GM12864 (cell line): Measurements from ENCODE around the gene ZNF148.
"Not testable (repeated sequence)": the region's sequence is repeated elsewhere in the genome, so short reads cannot be mapped to it uniquely, and the experiment has no call there.

Experiments
- DNase-seq: peaks from one replicate; pipeline ENCODE4 v3.0.0-alpha.2; 2011; ENCODE audit warnings: low read depth
- H3K4me3 ChIP-seq: 2 replicates; pipeline ENCODE4 v1.5.1; 2011; ENCODE audit warnings: mild to moderate bottlenecking, low read depth, low read length, control low read depth
- TF ChIP-seq, protein P1 (sequence below): IDR thresholded peaks from 2 replicates; pipeline ENCODE4 v1.5.1; 2011; ENCODE audit warnings: low read depth, mild to moderate bottlenecking, moderate library complexity, low read length, control low read depth, inconsistent platforms; ENCODE audit errors: missing control alignments

The ZNF148 gene

DNA sequence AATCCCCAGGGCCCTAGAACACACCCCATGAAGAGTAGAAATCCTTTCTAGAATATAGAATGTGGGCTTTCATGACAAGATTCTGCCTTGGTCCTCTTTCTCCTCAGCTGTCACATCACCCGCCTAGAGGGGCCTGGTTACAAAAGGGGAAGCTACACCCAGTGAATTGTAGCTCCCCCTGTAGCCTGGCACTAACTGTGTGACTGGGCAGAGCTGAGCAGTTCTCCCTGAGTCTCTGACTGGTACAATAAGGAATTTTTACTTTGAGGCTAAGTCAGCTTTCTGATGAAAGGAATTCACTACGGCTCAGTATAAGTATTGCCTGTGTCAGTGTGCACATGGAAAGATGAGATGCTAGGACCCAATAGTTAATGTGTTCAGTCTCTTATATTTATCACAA, 28.7 kb upstream of the ZNF148 start:
- no peak for DNase-seq
- TF ChIP-seq, protein P1, sequence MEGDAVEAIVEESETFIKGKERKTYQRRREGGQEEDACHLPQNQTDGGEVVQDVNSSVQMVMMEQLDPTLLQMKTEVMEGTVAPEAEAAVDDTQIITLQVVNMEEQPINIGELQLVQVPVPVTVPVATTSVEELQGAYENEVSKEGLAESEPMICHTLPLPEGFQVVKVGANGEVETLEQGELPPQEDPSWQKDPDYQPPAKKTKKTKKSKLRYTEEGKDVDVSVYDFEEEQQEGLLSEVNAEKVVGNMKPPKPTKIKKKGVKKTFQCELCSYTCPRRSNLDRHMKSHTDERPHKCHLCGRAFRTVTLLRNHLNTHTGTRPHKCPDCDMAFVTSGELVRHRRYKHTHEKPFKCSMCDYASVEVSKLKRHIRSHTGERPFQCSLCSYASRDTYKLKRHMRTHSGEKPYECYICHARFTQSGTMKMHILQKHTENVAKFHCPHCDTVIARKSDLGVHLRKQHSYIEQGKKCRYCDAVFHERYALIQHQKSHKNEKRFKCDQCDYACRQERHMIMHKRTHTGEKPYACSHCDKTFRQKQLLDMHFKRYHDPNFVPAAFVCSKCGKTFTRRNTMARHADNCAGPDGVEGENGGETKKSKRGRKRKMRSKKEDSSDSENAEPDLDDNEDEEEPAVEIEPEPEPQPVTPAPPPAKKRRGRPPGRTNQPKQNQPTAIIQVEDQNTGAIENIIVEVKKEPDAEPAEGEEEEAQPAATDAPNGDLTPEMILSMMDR: no peak
- H3K4me3 ChIP-seq: no peak overlapping the region

DNA sequence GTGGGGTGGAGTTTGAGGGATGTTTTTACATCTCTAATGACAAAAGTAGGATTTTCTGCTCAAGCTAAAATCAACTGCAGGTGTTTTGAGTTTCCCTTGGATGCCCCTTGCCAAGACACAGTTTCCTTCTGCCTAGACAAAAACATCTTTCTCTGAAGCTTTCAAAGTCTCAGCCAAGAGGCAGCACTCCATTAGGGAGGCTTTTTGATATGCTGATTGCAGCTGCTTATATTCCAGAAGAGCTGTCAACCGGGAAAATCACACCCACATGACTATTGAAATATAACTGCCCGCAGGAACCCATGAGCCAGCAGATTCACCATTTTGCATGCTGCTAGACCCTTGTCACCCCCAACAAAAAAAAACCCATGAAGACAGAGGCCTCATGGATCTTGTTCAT, 27.5 kb upstream of the ZNF148 start:
- TF ChIP-seq, protein P1: no peak
- H3K4me3 ChIP-seq: no peak overlapping the region
- DNase-seq: no peak

DNA sequence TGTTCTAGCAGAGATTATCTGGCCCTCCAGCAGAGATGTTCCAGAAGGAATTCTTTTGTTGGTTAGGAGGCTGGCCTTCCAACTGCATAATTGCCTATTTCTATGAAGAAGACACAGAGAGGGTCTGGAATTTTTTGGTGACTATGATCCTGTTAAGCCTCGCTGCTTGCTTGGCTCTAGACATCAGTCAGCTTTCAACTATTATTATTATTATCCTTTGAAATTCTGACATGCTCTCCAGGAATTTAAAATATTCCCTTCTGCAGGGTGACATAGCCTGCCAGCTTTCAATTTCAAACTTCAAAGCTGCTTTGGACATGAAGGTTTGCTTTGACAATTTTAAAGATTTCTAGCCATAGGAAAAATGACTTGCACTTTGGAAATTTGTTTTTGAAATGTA, 26.3 kb upstream of the ZNF148 start:
- H3K4me3 ChIP-seq: no peak overlapping the region
- TF ChIP-seq, protein P1: no peak
- DNase-seq: no peak

DNA sequence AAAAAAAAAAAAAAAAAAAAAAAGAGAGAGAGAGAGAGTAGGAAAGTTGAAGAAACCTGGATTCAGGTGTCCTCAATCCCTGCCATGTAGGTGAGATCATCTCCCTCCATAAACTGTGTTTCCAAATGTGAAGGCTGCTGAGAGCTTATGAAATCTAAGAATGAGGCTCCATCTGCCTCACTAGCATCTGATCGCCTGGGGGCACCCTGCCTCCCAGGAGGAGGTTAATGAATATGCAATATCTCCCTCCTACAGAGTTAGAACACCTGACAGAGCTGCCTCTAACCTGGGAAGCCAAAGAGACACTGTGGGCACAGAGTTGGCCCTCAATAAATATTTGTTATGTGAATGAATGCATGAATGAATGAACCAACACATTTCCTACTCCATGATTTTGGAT, 23.8 kb upstream of the ZNF148 start:
- DNase-seq: no peak
- TF ChIP-seq, protein P1: peak; percentile 28
- no peak overlapping the region for H3K4me3 ChIP-seq

DNA sequence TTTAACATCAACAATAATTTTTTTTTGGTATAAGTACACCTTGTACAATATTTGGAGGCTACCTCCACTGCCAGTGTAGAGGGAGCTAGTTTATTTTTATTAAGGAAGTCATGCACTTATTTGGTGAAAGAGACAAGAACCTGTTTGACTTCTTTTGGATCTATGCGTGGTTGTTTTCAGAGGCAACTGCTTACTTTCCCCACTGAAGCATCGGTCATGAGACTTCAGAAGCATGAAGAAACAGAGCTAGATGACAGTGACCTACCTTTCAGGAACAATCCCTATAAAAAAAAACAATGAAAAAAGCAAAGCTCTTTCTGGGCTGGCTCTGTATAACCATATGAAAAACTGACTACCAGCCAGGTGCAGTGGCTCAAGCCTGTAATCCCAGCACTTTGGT, 20.0 kb upstream of the ZNF148 start:
- TF ChIP-seq, protein P1: no peak
- H3K4me3 ChIP-seq: no peak overlapping the region
- DNase-seq: no peak

DNA sequence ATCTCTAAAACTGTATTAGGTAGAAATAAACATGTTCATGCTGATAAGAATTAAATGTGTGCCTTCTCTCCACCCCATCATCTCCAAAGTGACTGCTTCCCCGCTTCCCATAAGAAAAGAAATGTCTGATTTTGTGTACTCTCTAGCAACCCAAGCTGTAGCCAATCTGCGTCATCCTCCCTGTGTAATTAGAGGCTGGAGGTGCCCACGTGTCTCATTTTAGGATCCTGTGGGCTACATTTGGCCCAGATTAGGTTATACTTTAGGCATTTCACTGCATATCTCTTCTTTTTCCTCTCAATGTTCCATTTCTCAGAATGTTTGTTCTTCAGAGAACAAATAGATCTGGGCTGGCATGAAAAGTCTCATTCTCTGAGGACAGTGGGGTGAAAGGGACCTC, 19.3 kb upstream of the ZNF148 start:
- no peak overlapping the region for H3K4me3 ChIP-seq
- TF ChIP-seq, protein P1: no peak
- no peak for DNase-seq

DNA sequence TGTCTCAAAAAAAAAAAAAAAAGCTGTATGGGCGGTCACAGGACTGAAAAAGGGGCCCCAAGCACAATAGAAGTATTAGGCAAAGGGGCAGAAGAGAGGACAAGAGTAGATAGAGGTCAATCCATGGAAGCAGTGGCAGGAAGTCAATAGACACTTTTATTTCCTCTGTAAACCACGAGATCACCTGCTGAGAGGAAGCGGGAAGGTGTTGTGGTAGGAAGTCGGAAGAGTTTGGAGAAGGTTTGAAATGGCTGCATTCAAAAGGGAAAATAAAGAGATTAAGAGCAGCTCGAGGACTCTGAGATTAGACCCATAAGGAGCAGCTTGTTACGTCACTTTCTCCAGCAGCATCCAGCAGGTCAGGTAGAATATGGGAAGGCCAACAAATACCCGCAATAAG, 14.2 kb upstream of the ZNF148 start:
- TF ChIP-seq, protein P1: no peak
- H3K4me3 ChIP-seq: no peak overlapping the region
- DNase-seq: no peak

DNA sequence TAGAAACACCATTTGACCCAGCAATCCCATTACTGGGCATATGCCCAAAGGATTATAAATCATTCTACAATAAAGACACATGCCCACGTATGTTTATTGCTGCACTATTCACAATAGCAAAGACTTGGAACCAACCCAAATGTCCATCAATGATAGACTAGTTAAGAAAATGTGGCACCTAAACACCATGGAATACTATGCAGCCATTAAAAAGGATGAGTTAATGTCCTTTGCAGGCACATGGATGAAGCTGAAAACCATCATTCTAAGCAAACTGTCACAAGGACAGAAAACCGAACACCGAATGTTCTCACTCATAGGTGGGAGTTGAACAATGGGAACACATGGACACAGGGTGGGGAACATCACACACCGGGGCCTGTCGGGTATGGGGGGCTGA, 13.2 kb upstream of the ZNF148 start:
- H3K4me3 ChIP-seq, DNase-seq: not testable (repeated sequence)
